WTC11 (cell line): ENCODE measurements around the gene SFXN1. TPM values are rescaled to one million over a fixed set of nuclear protein-coding genes. Genes with fewer than 3 reads are reported as not detected.

Source experiments
- ATAC-seq: fragments of 200-7000 bp; cut with Tn5 transposase; 2 replicates; pipeline ENCODE4 v1.10.0; 2021; ENCODE audit warnings: mild to moderate bottlenecking, moderate library complexity
- CTCF ChIA-PET: fragments of 300-600 bp; sonication (Branson Sonifier 250); formaldehyde crosslinking; loops from one replicate; lab custom pipeline; 2021; ENCODE audit warnings: antibody characterized with exemption; lab: Charles Lee
- POLR2A ChIA-PET: fragments of 350-600 bp; sonication (Branson Sonifier 250); formaldehyde crosslinking; loops from one replicate; lab custom pipeline; 2021; ENCODE audit warnings: antibody characterized with exemption; lab: Charles Lee
- DNase-seq: peaks from one replicate; pipeline ENCODE4 v3.0.0; 2021; ENCODE audit warnings: low spot score
- H3K27ac Mint-ChIP-seq: 2 replicates; pipeline ENCODE4 v1.8.0; 2021; ENCODE audit warnings: mixed read lengths
- H3K27me3 Mint-ChIP-seq: 2 replicates; pipeline ENCODE4 v1.8.0; 2021; ENCODE audit warnings: low read depth, mild to moderate bottlenecking, moderate library complexity, mixed read lengths
- H3K36me3 Mint-ChIP-seq: 2 replicates; pipeline ENCODE4 v1.8.0; 2021; ENCODE audit warnings: mixed read lengths
- H3K4me1 Mint-ChIP-seq: 2 replicates; pipeline ENCODE4 v1.8.0; 2022; ENCODE audit warnings: mixed read lengths
- H3K4me3 Mint-ChIP-seq: 2 replicates; pipeline ENCODE4 v1.8.0; 2021; ENCODE audit warnings: mild to moderate bottlenecking, moderate library complexity, mixed read lengths
- H3K9me3 Mint-ChIP-seq: 2 replicates; pipeline ENCODE4 v1.8.0; 2021; ENCODE audit warnings: mixed read lengths
- ARID4B ChIP-seq: sonication (generic); formaldehyde crosslinking; IDR thresholded peaks from 2 replicates; pipeline ENCODE4 v1.8.0; 2023; ENCODE audit warnings: missing genetic modification reagents, mild to moderate bottlenecking, borderline replicate concordance
- ETV6 ChIP-seq: sonication (generic); formaldehyde crosslinking; IDR thresholded peaks from 2 replicates; pipeline ENCODE4 v1.8.1; 2022; ENCODE audit warnings: mild to moderate bottlenecking, missing genetic modification reagents
- FOXJ3 ChIP-seq: sonication (generic); formaldehyde crosslinking; IDR thresholded peaks from 2 replicates; pipeline ENCODE4 v1.9.0; 2021; ENCODE audit warnings: missing genetic modification reagents, mild to moderate bottlenecking, borderline replicate concordance
- GRHL2 ChIP-seq: fragments of 250-450 bp; sonication (Bioruptor Pico); IDR thresholded peaks from 2 replicates; pipeline ENCODE4 v1.8.0; 2022; ENCODE audit warnings: mild to moderate bottlenecking, moderate library complexity; ENCODE audit not compliant: insufficient replicate concordance, severe bottlenecking
- JUN ChIP-seq: sonication (generic); formaldehyde crosslinking; IDR thresholded peaks from 2 replicates; pipeline ENCODE4 v1.8.0; 2023; ENCODE audit warnings: mild to moderate bottlenecking, missing genetic modification reagents
- MAX ChIP-seq: sonication (generic); formaldehyde crosslinking; IDR thresholded peaks from 2 replicates; pipeline ENCODE4 v1.8.0; 2022; ENCODE audit warnings: mild to moderate bottlenecking, missing genetic modification reagents
- MXD4 ChIP-seq: fragments of 250-450 bp; sonication (Bioruptor Pico); IDR thresholded peaks from 2 replicates; pipeline ENCODE4 v1.8.0; 2021; ENCODE audit warnings: mild to moderate bottlenecking, moderate library complexity, borderline replicate concordance
- NFYB ChIP-seq: sonication (generic); formaldehyde crosslinking; conservative IDR thresholded peaks from 2 replicates; pipeline ENCODE4 v1.8.0; 2022; ENCODE audit warnings: low read depth, missing genetic modification reagents
- TCF7 ChIP-seq: sonication (generic); formaldehyde crosslinking; IDR thresholded peaks from 2 replicates; pipeline ENCODE4 v1.8.0; 2022; ENCODE audit warnings: mild to moderate bottlenecking, low read depth, missing genetic modification reagents, moderate library complexity
- TEAD1 ChIP-seq: sonication (generic); formaldehyde crosslinking; IDR thresholded peaks from 2 replicates; pipeline ENCODE4 v1.8.0; 2022; ENCODE audit warnings: mild to moderate bottlenecking, missing genetic modification reagents
- ZBTB21 ChIP-seq: sonication (generic); formaldehyde crosslinking; IDR thresholded peaks from 2 replicates; pipeline ENCODE4 v1.8.1; 2023; ENCODE audit warnings: mild to moderate bottlenecking, missing genetic modification reagents, borderline replicate concordance
- ZBTB43 ChIP-seq: sonication (generic); formaldehyde crosslinking; IDR thresholded peaks from 2 replicates; pipeline ENCODE4 v1.8.1; 2023; ENCODE audit warnings: mild to moderate bottlenecking, missing genetic modification reagents
- ZNF138 ChIP-seq: sonication (generic); formaldehyde crosslinking; conservative IDR thresholded peaks from 2 replicates; pipeline ENCODE4 v1.8.1; 2022; ENCODE audit warnings: mild to moderate bottlenecking, moderate library complexity, missing genetic modification reagents
- ZNF219 ChIP-seq: sonication (generic); formaldehyde crosslinking; IDR thresholded peaks from 2 replicates; pipeline ENCODE4 v1.8.0; 2023; ENCODE audit warnings: missing genetic modification reagents, mild to moderate bottlenecking, borderline replicate concordance
- ZNF423 ChIP-seq: fragments of 250-450 bp; sonication (Bioruptor Pico); IDR thresholded peaks from 2 replicates; pipeline ENCODE4 v2.1.2; 2022; ENCODE audit warnings: mild to moderate bottlenecking, moderate library complexity
- ZNF671 ChIP-seq: fragments of 250-450 bp; sonication (Bioruptor Pico); IDR thresholded peaks from 2 replicates; pipeline ENCODE4 v1.8.0; 2021; ENCODE audit warnings: mild to moderate bottlenecking
- total RNA-seq: library from RNA; stranded (reverse); gene quantifications from 3 replicates; pipeline ENCODE4 v1.2.3, GENCODE V29; 2021
- TF ChIP-seq, protein P1 (sequence below): sonication (generic); formaldehyde crosslinking; IDR thresholded peaks from 2 replicates; pipeline ENCODE4 v1.8.0; 2023; ENCODE audit warnings: mild to moderate bottlenecking, missing genetic modification reagents
- TF ChIP-seq, protein P2 (sequence below): sonication (generic); formaldehyde crosslinking; IDR thresholded peaks from 2 replicates; pipeline ENCODE4 v1.8.0; 2022; ENCODE audit warnings: mild to moderate bottlenecking, missing genetic modification reagents

Gene SFXN1
- total RNA-seq, 1 experiment from 2014 or later = 82.9 TPM

GRCh38 chr5:175572886-175573285, 94.5 kb downstream of the SFXN1 start:
- ATAC-seq (no peak), DNase-seq (no peak)
- H3K27me3 Mint-ChIP-seq = peaks cover 39% of the 10 kb centered on the region
- H3K9me3 Mint-ChIP-seq = peaks cover 14% of the 10 kb centered on the region
- no peak overlapping the region for H3K4me3 Mint-ChIP-seq
- no peak overlapping the region for H3K27ac Mint-ChIP-seq
- H3K36me3 Mint-ChIP-seq = no peaks in the 10 kb centered on the region; the same call in none of the 2 replicates
- no peak for TF ChIP-seq ZBTB43 (CRISPR knock-in tag)
- TF ChIP-seq ETV6 = no peak
- no peak for TF ChIP-seq NFYB (CRISPR knock-in tag)
- TF ChIP-seq, protein P1, sequence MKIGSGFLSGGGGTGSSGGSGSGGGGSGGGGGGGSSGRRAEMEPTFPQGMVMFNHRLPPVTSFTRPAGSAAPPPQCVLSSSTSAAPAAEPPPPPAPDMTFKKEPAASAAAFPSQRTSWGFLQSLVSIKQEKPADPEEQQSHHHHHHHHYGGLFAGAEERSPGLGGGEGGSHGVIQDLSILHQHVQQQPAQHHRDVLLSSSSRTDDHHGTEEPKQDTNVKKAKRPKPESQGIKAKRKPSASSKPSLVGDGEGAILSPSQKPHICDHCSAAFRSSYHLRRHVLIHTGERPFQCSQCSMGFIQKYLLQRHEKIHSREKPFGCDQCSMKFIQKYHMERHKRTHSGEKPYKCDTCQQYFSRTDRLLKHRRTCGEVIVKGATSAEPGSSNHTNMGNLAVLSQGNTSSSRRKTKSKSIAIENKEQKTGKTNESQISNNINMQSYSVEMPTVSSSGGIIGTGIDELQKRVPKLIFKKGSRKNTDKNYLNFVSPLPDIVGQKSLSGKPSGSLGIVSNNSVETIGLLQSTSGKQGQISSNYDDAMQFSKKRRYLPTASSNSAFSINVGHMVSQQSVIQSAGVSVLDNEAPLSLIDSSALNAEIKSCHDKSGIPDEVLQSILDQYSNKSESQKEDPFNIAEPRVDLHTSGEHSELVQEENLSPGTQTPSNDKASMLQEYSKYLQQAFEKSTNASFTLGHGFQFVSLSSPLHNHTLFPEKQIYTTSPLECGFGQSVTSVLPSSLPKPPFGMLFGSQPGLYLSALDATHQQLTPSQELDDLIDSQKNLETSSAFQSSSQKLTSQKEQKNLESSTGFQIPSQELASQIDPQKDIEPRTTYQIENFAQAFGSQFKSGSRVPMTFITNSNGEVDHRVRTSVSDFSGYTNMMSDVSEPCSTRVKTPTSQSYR (CRISPR knock-in tag) = no peak
- TF ChIP-seq ZNF423 = no peak
- TF ChIP-seq JUN (CRISPR knock-in tag) = no peak
- TF ChIP-seq ZNF138 (CRISPR knock-in tag) = no peak
- POLR2A ChIA-PET = interaction anchor here (1.4 kb wide), 1 partner anchor 41 kb away, joined by 5 read pairs; no protein-coding TSS in a partner anchor
- CTCF ChIA-PET = interaction anchor here (1.5 to 6.1 kb wide), 3 partner anchors 38 to 157 kb away, joined by 5 to 96 read pairs (median 29); no protein-coding TSS in a partner anchor
- peaks cover 41% of the 10 kb centered on the region for H3K4me1 Mint-ChIP-seq

DNA sequence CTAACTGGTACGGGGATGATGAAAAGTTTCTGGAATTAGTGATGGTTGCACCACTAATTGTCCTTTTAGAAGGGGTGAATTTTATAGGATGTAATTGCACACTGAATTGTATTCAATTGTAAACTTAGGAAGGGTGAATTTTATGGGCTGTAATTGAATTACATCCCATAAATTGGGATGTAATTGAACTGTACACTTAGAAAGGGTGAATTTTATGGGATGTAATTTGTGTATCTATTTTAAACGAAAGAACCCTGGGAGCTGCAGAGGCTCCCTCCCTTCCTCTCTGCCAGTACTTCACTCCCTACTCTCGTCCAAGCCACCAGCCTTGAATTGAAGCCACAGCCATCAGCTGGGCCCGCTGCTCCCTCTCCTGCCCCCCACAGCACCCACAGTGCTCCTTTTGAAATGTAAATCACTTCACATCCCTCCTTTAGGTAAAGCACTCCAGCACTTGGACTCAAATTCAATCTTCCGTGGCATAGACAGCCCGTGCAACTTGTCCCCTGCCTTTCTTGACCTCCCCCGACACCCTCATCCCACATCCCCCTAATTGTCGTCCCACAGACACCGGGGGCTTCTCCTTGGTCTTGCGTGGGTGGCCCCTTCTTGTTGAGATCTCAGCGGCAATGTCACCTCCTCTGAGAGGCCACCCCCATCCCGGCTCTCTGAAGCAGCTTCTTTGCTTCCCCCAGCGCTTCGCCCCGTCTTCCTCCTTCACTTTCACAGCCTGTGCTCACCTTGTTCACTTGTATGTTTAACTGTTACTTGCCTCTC, 95.3 kb downstream of the SFXN1 start:
- Mint-ChIP-seq H3K4me1 (peaks cover 37% of the 10 kb centered on the region), H3K27me3 (peaks cover 39% of the 10 kb centered on the region), H3K9me3 (peaks cover 14% of the 10 kb centered on the region), H3K36me3 (no peaks in the 10 kb centered on the region; the same call in 1 of the 2 replicates)
- POLR2A ChIA-PET = interaction anchor here (1.4 kb wide), 1 partner anchor 42 kb away, joined by 5 read pairs; no protein-coding TSS in a partner anchor
- peak; percentile 95 for ATAC-seq
- TF ChIP-seq GRHL2 (CRISPR knock-in tag) (no peak), ETV6 (peak; percentile 61; the same call in 1 of the 2 replicates), TEAD1 (CRISPR knock-in tag) (peak; percentile 71)
- TF ChIP-seq, protein P2, sequence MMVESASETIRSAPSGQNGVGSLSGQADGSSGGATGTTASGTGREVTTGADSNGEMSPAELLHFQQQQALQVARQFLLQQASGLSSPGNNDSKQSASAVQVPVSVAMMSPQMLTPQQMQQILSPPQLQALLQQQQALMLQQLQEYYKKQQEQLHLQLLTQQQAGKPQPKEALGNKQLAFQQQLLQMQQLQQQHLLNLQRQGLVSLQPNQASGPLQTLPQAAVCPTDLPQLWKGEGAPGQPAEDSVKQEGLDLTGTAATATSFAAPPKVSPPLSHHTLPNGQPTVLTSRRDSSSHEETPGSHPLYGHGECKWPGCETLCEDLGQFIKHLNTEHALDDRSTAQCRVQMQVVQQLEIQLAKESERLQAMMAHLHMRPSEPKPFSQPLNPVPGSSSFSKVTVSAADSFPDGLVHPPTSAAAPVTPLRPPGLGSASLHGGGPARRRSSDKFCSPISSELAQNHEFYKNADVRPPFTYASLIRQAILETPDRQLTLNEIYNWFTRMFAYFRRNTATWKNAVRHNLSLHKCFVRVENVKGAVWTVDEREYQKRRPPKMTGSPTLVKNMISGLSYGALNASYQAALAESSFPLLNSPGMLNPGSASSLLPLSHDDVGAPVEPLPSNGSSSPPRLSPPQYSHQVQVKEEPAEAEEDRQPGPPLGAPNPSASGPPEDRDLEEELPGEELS (CRISPR knock-in tag) = peak; percentile 52; the same call in 1 of the 2 replicates
- TF ChIP-seq, all 79 proteins: peak for 3
- peak; percentile 61 for DNase-seq
- H3K27ac Mint-ChIP-seq = peak overlapping the region; percentile 43
- peak overlapping the region; percentile 57 for H3K4me3 Mint-ChIP-seq
- CTCF ChIA-PET = interaction anchor here (0.8 to 3.1 kb wide), 4 partner anchors 37 to 156 kb away, joined by 3 to 29 read pairs (median 4); no protein-coding TSS in a partner anchor

- CTCF ChIA-PET = interaction anchor here (0.7 to 3.1 kb wide), 3 partner anchors 12 to 125 kb away, joined by 4 to 29 read pairs (median 4); no protein-coding TSS in a partner anchor
- peaks cover 33% of the 10 kb centered on the region for H3K27me3 Mint-ChIP-seq
- H3K4me3 Mint-ChIP-seq = no peak overlapping the region
- H3K4me1 Mint-ChIP-seq = peaks cover 44% of the 10 kb centered on the region
- POLR2A ChIA-PET = no interaction called here
- ATAC-seq (no peak), DNase-seq (no peak)
- H3K9me3 Mint-ChIP-seq = peaks cover 7% of the 10 kb centered on the region
- no peaks in the 10 kb centered on the region; the same call in 1 of the 2 replicates for H3K36me3 Mint-ChIP-seq
- no peak overlapping the region for H3K27ac Mint-ChIP-seq
- TF ChIP-seq ZBTB21 (no peak), MAX (CRISPR knock-in tag) (no peak), MXD4 (CRISPR knock-in tag) (no peak), ZNF671 (no peak), ARID4B (CRISPR knock-in tag) (no peak), TCF7 (no peak), FOXJ3 (CRISPR knock-in tag) (no peak), GRHL2 (CRISPR knock-in tag) (no peak), ZNF219 (CRISPR knock-in tag) (no peak)
These were observed 96.9 kb downstream of the SFXN1 start for GRCh38 chr5:175575301-175575700.
